Measurements from ENCODE around the gene GTF2E1.

The GTF2E1 gene

DNA sequence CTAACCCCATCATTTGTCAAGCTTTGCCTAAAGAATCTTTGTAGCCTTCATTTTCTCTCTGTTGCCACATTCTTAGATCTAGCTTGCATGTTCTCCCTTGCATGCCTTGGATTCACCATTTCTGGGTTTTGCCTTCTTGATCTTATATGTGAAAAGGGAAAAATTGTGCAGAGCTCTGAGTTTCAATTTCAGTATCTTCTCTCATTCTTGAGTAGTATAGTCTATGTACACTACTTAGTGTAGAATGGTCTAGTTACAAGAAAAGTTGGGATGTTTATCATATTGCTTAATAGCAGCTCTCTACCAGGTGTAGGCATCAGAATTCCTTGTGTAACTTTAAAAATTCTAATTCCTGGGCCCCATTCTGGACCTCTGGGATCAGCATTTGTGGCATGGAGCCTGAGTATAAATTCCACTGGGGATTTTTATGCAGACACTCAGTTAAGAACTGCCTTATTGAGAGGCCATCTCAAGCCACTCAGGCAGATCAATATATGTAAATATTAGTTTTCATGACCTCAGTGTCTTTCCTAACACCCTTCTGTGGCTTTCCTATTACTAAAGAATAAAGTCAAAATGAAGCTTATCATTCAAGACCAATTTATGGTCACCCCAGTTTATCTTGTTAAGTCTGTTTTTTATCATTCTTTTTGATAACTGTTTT is 23.4 kb downstream of the GTF2E1 start:
- in situ Hi-C loops (cut with HindIII; ENCODE audit: low sequenced_read_pairs) = no loop called here
- no peak for TF ChIP-seq CTCF (IDR thresholded peaks at IDR 0.05; ENCODE audit: low read depth, low read length)
- DNase-seq (ENCODE audit: low read depth, low spot score) = no peak
- H3K4me3 ChIP-seq (ENCODE audit: low read depth, low read length) = no peak overlapping the region

DNA sequence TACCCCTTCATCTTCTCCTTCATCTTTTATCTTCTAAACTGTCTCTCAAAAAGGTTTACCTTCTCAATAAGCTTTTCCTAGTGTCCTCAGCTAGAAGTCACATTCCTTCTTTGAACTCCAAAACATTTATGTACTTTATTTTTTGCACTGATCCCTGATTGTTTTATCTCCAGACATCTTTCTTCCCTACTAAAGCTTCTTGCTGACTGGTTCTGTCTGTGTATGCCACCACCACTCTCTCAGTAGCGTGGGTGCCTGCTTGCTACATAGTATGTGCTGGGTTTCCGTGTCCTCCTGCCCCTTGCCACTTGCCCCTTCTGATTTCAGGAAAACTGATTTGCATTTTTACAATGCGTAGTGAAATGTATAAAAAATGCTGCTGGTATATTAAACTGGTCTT is 24.0 kb downstream of the GTF2E1 start:
- in situ Hi-C loops (cut with HindIII; ENCODE audit: low sequenced_read_pairs) = no loop called here
- TF ChIP-seq CTCF (IDR thresholded peaks at IDR 0.05; ENCODE audit: low read depth, low read length) = no peak
- DNase-seq (ENCODE audit: low read depth, low spot score) = no peak
- H3K4me3 ChIP-seq (ENCODE audit: low read depth, low read length) = no peak overlapping the region

- in situ Hi-C loops (cut with HindIII; ENCODE audit: low sequenced_read_pairs) = no loop called here
- no peak overlapping the region for H3K4me3 ChIP-seq (ENCODE audit: low read depth, low read length)
- TF ChIP-seq CTCF (IDR thresholded peaks at IDR 0.05; ENCODE audit: low read depth, low read length) = no peak
- peak; percentile 14 for DNase-seq (ENCODE audit: low read depth, low spot score)
Measured at GRCh38 chr3:120767106-120767505, 24.6 kb downstream of the GTF2E1 start.

GRCh38 chr3:120769436-120769835 is 26.9 kb downstream of the GTF2E1 start:
- no peak for DNase-seq (ENCODE audit: low read depth, low spot score)
- H3K4me3 ChIP-seq (ENCODE audit: low read depth, low read length) = no peak overlapping the region
- no peak for TF ChIP-seq CTCF (IDR thresholded peaks at IDR 0.05; ENCODE audit: low read depth, low read length)
- in situ Hi-C loops (cut with HindIII; ENCODE audit: low sequenced_read_pairs) = no loop called here

- H3K4me3 ChIP-seq (ENCODE audit: low read depth, low read length) = no peak overlapping the region
- DNase-seq (ENCODE audit: low read depth, low spot score) = no peak
- in situ Hi-C loops (cut with HindIII; ENCODE audit: low sequenced_read_pairs) = no loop called here
- TF ChIP-seq CTCF (IDR thresholded peaks at IDR 0.05; ENCODE audit: low read depth, low read length) = no peak
Measured at GRCh38 chr3:120770891-120771290, 28.3 kb downstream of the GTF2E1 start.

- no peak for DNase-seq (ENCODE audit: low read depth, low spot score)
- H3K4me3 ChIP-seq (ENCODE audit: low read depth, low read length) = no peak overlapping the region
- in situ Hi-C loops (cut with HindIII; ENCODE audit: low sequenced_read_pairs) = no loop called here
Measured at GRCh38 chr3:120772081-120772480, 29.5 kb downstream of the GTF2E1 start.

More at GRCh38 chr3:120772081-120772480, 29.5 kb downstream of the GTF2E1 start:
- TF ChIP-seq CTCF (IDR thresholded peaks at IDR 0.05; ENCODE audit: low read depth, low read length) = no peak
